Measurements from ENCODE around the gene UQCRC1.

Gene UQCRC1

DNA sequence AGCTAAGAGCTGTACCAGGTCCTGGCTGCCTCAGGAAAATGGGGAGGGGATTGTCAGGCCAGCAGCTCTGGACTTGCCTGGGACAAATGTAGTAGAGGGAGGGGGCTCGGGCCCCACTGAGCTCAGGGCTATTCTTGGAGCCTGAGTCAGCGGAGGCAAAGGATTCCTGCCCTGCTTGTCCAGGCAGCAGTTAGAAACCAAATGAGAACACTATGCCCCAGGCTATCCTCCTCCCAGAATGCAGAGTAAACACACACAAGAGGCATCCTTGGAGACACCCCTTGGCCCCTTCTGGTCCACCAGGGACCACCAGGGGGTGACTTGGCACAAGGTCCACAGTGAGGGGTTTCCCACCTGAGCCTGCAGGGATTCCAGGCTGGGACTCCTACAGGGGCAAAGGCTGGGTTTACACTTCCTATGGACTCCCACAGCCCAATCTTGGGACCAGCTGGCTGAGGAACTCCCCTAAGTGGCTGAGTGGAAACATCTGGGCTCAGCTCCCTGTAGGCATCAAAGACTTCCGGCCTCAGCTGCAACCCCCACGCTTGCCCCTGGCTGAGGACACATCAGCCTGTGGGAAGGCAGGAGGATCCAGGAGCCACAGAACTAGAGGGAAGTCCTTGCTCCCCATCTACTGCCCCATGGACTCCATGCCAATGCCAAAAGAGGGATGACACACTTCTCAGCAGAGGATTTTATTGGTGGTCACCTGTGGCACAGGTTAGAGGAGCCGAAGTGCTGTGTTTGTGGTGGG lies 10.9 kb downstream of the UQCRC1 start:
- DNase-seq, result no peak

DNA sequence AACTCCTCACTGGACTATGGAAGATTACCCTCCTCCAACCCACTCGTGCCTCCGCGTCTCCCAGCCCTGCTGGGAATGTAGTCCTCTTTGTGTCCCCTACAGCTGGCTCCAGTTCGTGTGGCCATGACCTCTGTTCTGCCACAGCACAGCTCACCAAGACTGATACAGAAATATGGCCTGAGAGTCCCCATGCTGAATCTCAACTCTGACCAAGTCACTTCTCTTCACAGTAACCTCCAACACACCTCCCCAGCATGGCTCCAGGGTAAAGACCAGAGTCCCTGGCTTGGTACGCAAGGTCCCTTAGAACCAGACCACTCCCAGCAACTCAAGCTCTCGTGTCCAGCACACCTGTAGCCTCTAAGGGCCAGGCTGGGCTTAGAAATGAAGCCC lies 12.0 kb downstream of the UQCRC1 start:
- DNase-seq, result no peak

DNA sequence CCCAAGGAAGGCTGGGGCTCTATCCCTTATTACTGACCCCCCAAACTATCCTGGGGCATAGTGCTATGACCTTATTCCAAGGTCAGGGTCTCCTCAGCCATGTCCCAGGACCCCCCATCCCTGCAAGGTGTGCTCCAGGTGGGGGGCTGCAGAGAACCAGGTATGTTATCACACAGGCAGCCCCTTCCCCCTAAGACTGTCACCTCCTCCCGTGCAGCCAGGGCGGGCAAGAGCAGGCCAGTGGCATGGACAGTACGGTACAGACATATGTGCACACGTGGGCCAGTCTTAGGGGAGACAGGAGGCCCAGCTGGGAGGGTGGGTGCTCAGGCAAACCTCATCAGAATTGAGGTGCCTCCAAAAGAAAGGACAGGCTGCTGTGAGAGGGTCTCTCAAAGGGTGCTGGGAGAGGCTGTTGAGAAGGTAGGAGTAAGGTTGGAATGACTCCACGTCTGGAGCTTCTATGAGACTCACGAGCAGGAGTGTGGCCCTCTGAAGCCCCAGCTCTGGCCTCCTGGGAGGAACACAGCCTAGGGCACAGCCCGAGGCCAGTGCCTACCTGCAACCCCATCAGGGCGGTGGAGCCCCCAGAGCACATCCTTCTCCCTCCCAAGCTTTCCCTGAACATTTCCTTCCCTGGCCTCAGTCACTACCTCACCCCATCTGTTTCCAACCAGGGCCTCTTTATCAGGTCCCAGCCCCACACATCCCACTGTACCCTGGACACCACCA lies 12.6 kb downstream of the UQCRC1 start:
- DNase-seq, result no peak

DNA sequence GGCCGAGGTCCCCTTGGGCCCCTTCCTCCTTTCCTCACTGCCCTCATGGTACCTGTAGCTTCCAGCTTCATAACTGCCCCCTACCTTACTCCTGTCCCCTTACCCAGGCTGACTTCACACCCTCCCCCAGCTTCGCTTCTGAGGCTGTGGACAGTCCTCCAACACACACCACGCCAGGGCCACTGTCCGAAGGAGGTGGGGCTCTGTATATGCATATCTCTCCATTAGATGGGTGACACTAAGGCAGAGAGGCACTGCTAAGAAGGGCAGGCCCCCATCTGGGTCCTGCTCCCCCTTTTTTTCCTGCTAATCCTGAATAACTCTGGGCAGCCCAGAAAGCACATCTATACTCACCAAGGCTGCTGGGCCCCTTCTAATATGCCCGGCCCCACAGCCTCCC lies 13.3 kb downstream of the UQCRC1 start:
- DNase-seq, result no peak

DNA sequence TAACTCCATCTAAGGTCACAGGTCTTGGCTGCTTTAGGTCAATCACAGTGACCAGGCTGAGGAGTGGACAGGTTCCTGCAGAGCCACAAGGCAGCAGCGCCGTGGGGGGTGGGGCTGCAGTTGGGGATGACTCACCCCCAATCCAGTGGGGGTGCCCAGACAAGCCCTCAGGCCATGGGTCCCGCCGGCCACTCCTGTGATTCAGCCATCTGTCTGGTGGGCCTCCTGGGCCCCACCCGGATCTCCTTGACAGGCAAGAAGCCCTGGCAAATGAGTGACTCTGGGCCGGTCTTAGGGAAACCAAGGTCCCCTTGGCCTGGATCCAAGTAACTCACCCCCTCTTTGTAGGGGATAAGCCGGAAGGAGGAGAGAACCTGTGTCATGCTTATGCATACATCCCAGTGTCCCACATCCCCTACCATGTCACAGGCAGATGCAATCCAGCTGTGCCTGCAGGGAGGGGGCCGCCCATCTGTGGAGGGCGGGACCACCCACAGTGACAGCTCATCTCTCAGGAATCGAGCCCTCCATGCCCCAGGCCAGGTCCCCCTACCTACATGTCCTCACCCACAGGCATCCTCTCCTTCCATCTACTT lies 13.8 kb downstream of the UQCRC1 start:
- no peak for DNase-seq

DNA sequence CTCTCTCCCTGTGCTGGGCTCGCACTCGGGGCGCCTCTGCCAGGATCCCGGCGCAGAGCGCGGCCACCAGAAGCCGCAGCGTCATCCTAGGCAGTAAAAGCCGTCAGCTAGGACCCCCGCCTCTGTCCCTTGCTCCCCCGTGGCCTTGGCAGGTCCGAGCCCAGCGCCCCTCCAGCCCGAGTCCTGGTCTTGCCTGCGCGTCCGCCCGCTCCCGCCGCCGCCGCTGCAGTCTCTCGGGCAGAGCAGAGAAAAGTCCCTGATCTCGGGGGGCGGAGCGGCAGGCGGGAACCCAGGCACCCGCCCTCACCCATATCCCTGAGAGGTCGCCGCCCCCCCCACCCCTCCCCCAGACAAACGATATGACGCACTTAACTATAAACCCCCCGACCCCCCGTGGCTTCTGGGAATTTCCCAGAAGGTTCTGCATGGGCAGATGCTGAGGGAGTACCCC lies 14.3 kb downstream of the UQCRC1 start, which contains the start of gene COL7A1:
Gene COL7A1 (minus strand): TSS at position 255 of the 451 bp plus-strand sequence. CDS start 170 bp downstream, at position 85.
- DNase-seq, result no peak

DNA sequence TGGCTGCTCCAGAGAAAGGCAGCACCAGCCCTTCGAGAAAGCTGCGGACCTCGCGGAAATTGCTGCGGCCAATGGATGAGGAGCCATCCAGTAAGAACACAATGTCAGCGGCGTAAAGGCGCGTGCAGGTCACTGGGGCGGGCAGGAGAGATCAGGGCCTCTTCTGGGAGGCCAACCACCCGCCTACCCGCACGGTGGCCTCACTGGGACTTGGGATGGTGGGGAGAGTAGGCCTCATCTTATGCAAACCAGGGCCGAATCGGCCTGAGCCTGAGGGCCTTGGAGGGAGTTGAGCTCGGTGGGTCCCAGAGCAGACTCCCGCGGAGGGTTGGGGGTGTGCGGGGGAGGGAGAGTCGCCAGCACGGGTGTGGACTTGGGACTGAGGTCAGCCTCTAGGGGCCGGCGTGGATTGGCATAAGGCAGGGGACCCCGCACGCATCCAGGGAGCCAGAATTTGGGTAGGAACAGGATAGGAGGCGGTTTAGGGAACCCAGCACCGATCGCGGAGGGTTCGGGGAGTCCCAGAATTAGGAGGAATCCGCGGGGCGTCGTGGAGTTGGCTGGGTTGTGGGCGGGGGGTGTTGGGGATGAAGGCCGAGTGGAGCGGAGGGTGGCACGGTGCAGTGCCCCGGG lies 14.9 kb downstream of the UQCRC1 start:
- no peak for DNase-seq

DNA sequence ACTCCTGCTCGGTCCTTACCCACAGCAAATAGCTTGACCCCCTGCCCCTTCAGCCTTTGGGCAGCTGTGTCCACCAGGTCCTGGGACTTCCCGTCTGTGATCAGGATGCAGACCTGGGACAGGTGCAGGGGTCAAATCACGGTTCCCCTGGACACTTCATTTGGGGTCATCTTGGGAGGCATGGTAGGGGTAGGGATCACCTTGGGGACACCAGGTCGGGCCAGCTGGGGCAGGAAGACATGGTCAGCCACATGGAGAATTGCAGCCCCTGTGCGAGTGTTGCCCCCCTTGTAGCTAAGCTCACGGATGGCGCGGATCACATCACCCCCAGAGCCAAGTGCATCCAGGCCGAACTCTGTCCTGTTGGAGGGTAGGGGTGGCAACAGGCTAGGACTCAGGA lies 16.1 kb downstream of the UQCRC1 start:
- no peak for DNase-seq

DNA sequence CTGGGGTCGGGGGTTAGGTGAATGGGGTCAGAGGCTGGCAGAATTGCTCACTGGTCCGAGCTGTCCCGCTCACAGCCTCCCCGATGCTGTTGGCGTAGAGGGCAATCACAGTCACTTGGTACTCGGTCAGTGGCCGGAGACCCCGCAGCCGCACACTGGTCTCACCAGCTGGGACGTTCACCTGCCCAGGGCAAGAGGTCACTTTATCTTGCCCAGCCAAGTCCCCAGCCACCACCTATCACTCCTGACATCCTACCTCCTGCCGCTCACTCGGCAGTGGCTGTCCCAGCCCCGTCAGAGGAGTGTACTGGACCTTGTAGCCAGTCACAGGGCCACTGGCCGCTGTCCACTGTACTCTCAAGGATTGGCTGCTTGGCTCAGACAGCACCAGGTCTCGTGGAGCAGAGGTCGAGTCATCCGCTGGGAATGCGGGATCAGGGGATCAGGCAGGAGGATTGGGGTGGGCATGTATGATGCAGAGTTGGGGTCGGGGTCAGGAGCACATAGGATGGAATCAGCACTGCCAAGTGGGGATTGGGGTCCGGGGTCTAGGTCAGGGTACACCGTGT lies 16.8 kb downstream of the UQCRC1 start:
- DNase-seq, result no peak

DNA sequence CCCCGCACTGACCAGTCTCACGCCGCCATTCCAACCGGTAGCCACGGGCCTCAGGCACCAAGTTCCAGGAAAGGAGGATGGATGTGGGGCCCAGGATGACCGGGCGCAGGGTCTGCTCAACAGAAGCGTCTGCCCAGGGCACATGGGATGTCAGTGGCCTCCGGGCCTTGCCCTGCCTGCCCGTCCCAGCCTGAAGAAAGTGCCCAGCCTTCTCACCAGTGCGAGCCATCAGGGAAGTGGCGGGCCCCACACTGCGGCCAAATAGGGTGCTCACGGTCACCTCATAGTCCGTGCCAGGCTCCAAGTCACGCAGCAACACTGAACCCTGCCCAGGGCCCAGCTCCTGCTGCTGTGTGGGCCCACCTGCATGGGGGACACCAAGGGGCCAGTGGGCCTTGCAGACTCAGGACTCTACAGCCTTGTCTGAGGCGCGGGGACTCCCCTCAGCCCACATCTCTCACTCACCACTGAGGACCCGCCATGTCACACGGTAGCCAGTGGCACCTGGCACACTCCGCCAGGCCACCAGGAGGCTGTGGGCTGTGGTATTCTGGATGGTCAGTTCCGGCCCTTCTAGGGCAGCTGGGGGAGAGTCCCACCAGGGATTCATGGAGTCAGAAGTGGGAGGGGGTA lies 17.4 kb downstream of the UQCRC1 start:
- DNase-seq, result no peak

DNA sequence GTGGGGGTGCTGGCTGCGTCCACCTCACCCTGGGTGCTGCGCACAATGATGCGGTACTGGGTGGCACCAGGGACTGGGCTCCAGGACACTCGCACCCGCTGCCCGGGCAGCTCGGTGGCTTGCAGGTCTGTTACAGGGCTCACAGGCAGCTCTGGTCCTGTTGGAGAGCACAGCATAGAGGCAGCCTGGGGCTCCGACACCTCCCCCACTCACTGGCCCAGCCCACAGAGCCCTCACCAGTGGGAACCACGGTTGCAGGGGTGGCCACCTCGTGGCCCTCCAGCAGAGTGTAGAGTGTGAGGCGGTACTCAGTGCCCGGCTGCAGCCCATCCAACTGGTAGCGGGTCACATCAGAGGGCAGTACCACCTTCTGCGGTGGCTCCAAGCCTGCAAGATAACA lies 18.0 kb downstream of the UQCRC1 start:
- DNase-seq, result no peak

DNA sequence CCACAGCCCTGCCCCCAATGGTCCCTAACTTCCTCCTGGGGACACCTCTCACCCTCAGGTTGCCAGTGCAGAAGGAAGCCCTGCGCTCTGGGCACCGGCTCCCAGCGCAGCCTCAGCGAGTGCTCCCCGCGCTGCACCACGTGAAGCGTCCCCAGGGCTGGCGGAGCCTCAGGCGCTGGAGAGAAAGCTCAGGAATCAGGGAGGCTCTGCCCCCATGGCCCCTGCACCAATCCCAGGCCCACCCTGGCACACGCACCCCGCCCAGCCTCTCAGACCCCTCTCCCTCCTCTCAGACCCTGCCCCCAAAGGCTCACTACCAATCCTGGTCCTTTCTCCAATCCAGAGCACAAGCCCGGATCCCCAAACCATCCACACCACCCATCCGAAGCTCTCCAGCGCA lies 21.2 kb downstream of the UQCRC1 start:
- no peak for DNase-seq

DNA sequence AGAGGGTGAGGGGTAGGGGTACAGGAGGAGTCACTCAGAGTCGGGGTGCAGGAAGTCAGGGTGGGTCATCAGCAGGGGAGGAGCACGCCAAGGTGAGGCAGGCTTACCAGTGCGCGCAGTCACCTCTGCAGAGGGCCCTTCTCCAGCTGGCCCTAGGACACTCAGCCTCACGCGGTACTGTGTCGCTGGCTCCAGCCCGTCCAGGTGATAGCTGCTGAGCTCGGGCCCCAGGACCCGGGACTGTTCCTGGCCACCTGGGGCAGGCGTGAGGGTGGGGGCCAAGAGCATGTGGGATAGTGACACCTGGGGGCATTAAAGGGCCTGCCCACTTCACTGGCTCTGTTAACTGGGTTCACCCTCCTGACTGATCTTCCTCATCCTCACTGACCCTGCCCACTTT lies 21.8 kb downstream of the UQCRC1 start:
- no peak for DNase-seq

DNA sequence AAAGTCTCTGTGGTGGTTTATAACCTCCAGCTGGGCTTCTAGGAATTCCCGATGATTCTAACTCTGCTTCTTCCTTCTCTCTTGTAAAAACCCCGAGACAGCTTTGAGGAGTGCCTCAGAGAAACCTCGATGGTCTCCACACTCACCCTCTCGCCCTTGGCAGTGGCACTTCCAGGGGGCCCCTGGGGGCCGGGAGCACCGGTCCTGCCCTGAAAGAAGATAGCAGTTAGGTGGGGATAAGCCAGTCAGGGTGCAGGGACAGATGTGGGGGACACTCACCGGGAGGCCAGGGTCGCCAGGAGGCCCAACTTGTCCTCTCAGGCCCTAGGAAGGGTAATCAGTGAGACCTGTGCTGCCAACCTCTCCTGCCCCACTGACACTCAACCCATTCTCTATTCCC lies 24.0 kb downstream of the UQCRC1 start:
- DNase-seq, result no peak

DNA sequence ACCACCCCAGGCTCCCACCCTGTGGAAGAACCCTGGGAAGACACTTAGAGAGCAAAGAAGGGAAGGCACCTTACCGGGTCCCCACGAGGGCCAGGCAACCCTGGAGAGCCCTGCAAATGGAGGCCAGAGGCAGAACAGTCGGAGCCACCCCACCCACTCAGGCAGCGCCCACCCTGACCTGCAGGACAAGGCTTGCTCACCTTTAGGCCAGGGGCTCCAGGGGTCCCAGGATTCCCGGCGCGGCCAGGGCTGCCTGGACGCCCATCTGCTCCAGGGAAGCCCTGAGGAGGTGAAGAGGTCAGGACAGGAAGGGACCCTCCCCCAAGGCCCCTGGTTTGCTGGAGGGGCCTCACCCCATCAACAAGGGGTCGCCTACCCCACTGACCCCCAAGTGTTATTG lies 24.6 kb downstream of the UQCRC1 start:
- DNase-seq, result no peak

DNA sequence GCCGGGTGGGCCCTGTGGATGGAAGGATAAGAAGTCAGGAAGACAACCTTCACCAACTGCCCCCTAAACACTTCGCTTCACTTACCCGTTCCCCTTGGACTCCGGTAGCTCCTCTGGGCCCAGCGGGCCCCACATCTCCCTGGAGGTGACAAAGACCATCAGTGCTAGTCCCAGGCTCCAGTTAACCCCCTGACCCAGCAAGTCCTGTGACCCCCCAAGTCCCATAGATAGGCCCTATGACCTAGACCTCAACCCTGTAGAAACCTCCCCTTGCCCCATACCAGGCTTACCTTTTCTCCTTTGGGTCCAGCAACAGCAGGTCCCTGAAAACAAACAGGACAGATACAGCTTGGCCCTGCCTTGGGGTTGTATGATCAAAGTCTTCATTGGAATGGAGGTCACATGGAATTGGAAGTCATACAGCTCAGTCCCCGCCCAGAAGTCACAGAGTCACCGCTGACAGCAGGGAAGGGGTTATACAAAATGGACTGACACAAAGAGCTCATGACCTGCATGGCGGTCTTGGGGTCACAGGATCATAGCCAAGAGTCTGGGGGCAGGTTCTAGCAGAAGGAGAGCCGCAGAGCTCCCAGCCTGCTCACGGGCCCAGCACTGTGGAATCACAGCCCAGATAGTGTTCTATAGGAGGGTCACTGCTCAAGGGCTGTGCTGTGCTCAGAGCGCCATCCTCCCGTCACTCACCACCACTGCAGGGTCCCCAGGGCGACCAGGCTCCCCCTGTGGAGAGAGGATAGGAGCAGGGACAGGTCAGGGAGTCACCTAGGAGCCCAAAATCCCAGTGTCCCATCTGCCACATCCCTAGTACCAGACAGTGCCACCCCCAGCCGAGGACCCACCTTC lies 27.6 kb downstream of the UQCRC1 start:
- no peak for DNase-seq

DNA sequence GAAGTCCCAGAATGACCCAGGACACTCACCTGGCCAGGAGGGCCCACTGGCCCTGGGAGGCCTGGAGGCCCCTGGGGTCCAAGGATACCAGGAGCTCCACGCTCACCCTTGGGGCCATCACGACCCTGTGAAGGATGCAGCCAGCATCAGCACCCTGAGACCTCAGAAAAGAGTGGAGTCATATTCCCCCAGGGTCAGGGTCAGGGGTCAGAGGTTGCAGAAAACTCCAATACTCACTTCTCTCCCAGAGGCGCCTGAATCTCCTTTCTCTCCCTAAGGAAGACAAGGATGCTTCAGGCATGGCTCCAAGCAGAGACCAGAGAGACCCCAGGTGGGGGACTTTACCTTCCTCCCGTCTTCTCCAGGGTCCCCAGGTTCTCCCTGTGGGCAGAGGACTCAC lies 32.8 kb downstream of the UQCRC1 start:
- no peak for DNase-seq

DNA sequence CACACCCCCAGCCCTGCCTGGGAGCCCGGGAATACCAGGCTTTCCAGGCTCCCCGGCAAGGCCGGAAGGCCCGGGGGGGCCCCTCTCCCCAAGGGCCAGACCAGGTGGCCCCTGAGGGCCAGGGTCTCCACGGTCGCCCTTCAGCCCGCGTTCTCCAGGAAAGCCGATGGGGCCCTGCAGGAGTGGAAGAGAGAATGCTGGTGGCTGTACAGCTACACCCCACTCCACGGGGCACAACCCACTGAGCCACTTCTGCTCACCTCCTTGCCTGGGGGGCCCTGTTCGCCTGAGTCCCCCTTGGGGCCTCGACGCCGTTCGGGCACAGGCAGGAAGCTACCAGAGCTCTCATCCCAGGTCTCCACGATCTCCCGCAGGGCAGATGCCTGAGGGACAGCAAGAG lies 34.1 kb downstream of the UQCRC1 start:
- no peak for DNase-seq

DNA sequence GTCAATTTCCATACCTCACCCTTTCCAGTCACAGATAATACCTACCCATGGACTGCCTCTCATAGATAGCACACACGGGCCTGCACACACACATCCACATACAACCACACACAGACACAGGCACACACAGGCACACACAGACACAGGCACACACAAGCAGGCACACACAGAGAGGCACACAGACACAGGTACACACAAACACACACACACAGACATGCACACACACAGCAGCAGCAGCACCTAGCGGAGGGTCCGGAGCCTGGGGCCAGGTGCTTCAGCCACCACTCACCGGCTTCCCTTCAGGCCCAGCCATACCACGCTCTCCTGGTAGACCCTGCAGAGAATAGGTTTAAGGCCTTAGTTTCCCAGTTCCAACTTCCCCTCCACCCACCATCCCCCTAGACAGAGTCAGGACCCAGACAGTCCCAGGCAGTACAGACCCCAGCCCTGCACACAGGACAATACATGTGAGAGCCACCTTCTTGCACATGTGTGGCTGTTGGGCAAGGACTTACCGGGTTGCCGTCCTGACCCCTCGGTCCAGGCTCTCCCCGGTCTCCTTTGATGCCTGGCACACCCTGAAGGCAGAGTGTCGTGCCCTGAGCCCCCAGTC lies 35.4 kb downstream of the UQCRC1 start:
- no peak for DNase-seq

DNA sequence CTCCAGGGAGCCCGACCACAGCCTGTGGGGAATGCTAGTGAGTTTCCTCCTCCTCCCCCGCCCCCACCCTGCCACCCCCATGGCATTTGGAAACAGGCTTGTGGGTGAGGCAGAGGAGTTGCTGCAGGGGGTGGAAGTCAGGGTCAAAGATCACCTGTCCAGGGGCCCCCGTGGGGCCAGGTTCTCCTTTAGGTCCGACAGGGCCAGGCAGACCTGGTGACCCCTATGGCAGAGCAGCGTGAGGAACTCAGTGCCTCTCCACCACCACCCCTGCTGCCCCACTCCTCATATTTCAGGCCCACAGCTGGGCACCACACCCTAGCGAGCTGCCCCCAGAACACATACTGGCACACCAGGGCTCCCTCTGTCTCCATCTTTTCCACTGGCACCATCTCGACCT lies 36.9 kb downstream of the UQCRC1 start:
- DNase-seq, result no peak

DNA sequence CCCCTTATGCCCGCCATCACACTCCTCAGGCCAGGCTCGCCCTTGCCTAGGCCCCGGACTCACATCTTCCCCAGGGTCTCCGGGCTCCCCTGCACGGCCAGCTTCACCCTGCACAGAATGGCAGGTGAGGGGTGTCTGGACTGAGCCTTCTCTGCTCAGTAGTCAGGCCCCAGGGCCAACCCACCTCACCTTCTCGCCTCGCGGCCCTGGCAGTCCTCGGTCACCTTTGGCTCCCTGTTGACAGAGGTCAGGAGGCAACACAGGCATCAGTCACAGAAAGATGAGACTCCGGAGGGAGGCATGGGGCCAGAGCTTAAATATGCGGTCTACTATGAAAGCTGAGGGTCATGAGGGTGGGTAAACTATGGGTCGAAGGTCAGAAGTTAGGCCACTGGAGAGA lies 37.5 kb downstream of the UQCRC1 start:
- DNase-seq, result no peak
